SK-N-SH treated with all-trans-retinoic acid at 6 μM for 48 hours (cell line): Measurements from ENCODE around the gene TMPRSS11B.

Experiments used
- ARNTL ChIP-seq: fragments of 450-650 bp; formaldehyde crosslinking; IDR thresholded peaks from 2 replicates; pipeline ENCODE4 v1.5.0; 2020; ENCODE audit warnings: low read depth, mild to moderate bottlenecking, moderate library complexity, borderline replicate concordance
- CREB5 ChIP-seq: fragments of 250-450 bp; sonication (Bioruptor Pico); IDR thresholded peaks from 2 replicates; pipeline ENCODE4 v1.5.1; 2020; ENCODE audit warnings: low read depth, mild to moderate bottlenecking, moderate library complexity
- CSRNP3 ChIP-seq: fragments of 250-450 bp; sonication (Bioruptor Pico); IDR thresholded peaks from 2 replicates; pipeline ENCODE4 v1.5.1; 2021; ENCODE audit warnings: mild to moderate bottlenecking, moderate library complexity
- PATZ1 ChIP-seq: fragments of 250-450 bp; sonication (Bioruptor Pico); IDR thresholded peaks from 2 replicates; pipeline ENCODE4 v1.8.0; 2020; ENCODE audit warnings: mild to moderate bottlenecking, moderate library complexity, borderline replicate concordance
- POU6F1 ChIP-seq: fragments of 250-450 bp; sonication (Bioruptor Pico); IDR thresholded peaks from 2 replicates; pipeline ENCODE4 v1.8.0; 2021; ENCODE audit warnings: low read depth, mild to moderate bottlenecking, moderate library complexity, borderline replicate concordance
- PPARA ChIP-seq: fragments of 250-450 bp; sonication (Bioruptor Pico); IDR thresholded peaks from 2 replicates; pipeline ENCODE4 v1.5.0; 2020; ENCODE audit warnings: mild to moderate bottlenecking, borderline replicate concordance
- RARB ChIP-seq: fragments of 250-450 bp; sonication (Bioruptor Pico); IDR thresholded peaks from 2 replicates; pipeline ENCODE4 v1.8.0; 2021; ENCODE audit warnings: mild to moderate bottlenecking, moderate library complexity
- TCF4 ChIP-seq: fragments of 250-450 bp; sonication (Bioruptor Pico); IDR thresholded peaks from 2 replicates; pipeline ENCODE4 v1.8.0; 2021; ENCODE audit warnings: mild to moderate bottlenecking, moderate library complexity, borderline replicate concordance
- TOX ChIP-seq: fragments of 250-450 bp; sonication (Bioruptor Pico); IDR thresholded peaks from 2 replicates; pipeline ENCODE4 v1.8.0; 2021; ENCODE audit warnings: mild to moderate bottlenecking, moderate library complexity, borderline replicate concordance
- TSHZ2 ChIP-seq: fragments of 250-450 bp; sonication (Bioruptor Pico); IDR thresholded peaks from 2 replicates; pipeline ENCODE4 v1.5.0; 2020; ENCODE audit warnings: mild to moderate bottlenecking, moderate library complexity
- ZFP3 ChIP-seq: fragments of 250-450 bp; sonication (Bioruptor Pico); IDR thresholded peaks from 2 replicates; pipeline ENCODE4 v1.5.0; 2020; ENCODE audit warnings: mild to moderate bottlenecking, moderate library complexity

- TF ChIP-seq RARB (CRISPR knock-in tag) (no peak), TCF4 (CRISPR knock-in tag) (no peak), POU6F1 (CRISPR knock-in tag) (no peak), PATZ1 (CRISPR knock-in tag) (no peak), ARNTL (CRISPR knock-in tag) (no peak), PPARA (CRISPR knock-in tag) (no peak), TSHZ2 (no peak), CREB5 (no peak), ZFP3 (CRISPR knock-in tag) (no peak), CSRNP3 (CRISPR knock-in tag) (no peak), TOX (CRISPR knock-in tag) (no peak)
Observed at GRCh38 chr4:68240620-68241019, 4.9 kb downstream of the TMPRSS11B start.
